DND-41 (cell line): ENCODE data around the gene NGFR.

ENCODE experiments used
- EZH2 ChIP-seq: IDR thresholded peaks from 3 replicates; pipeline ENCODE4 v1.6.1; 2012; ENCODE audit warnings: borderline replicate concordance, low read depth, mild to moderate bottlenecking, moderate library complexity, low read length, inconsistent platforms; ENCODE audit not compliant: severe bottlenecking
- TF ChIP-seq, protein P1 (sequence below): IDR thresholded peaks from 2 replicates; pipeline ENCODE4 v1.5.1; 2012; ENCODE audit warnings: borderline replicate concordance, low read length, moderate library complexity, mild to moderate bottlenecking; ENCODE audit not compliant: poor library complexity, severe bottlenecking; ENCODE audit errors: extremely low read depth

- TF ChIP-seq, protein P1, sequence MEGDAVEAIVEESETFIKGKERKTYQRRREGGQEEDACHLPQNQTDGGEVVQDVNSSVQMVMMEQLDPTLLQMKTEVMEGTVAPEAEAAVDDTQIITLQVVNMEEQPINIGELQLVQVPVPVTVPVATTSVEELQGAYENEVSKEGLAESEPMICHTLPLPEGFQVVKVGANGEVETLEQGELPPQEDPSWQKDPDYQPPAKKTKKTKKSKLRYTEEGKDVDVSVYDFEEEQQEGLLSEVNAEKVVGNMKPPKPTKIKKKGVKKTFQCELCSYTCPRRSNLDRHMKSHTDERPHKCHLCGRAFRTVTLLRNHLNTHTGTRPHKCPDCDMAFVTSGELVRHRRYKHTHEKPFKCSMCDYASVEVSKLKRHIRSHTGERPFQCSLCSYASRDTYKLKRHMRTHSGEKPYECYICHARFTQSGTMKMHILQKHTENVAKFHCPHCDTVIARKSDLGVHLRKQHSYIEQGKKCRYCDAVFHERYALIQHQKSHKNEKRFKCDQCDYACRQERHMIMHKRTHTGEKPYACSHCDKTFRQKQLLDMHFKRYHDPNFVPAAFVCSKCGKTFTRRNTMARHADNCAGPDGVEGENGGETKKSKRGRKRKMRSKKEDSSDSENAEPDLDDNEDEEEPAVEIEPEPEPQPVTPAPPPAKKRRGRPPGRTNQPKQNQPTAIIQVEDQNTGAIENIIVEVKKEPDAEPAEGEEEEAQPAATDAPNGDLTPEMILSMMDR: no peak
- no peak for TF ChIP-seq EZH2
Measured at GRCh38 chr17:49549691-49550678, 54.9 kb downstream of the NGFR start.
